HL-60 (cell line): ENCODE measurements around the gene SEC24D.

Source experiments
- DNase-seq, 2 experiments: peaks; one replicate each; pipeline ENCODE4 v3.0.0-alpha.2; 2010 to 2020; ENCODE audit warnings: low read depth in 1 of 2, low spot score in 1 of 2
- H3K27ac ChIP-seq: fragments of 250-450 bp; sonication (Bioruptor Pico); replicated peaks from 2 replicates; pipeline ENCODE4 v1.5.1; 2020; ENCODE audit warnings: mild to moderate bottlenecking, moderate library complexity
- H3K27me3 ChIP-seq: fragments of 250-450 bp; sonication (Bioruptor Pico); 2 replicates; pipeline ENCODE4 v1.5.1; 2021; ENCODE audit warnings: mild to moderate bottlenecking, moderate library complexity; ENCODE audit not compliant: insufficient read depth, poor library complexity, severe bottlenecking
- H3K4me3 ChIP-seq: replicated peaks from 2 replicates; pipeline ENCODE4 v1.5.1; 2011; ENCODE audit warnings: mild to moderate bottlenecking, control low read depth, low read length; ENCODE audit not compliant: insufficient read depth
- CTCF ChIP-seq: IDR thresholded peaks from one replicate; pipeline ENCODE4 v1.5.1; 2011; ENCODE audit warnings: low read length, control low read depth, inconsistent platforms; ENCODE audit not compliant: insufficient read depth
- GABPA ChIP-seq: IDR thresholded peaks from 2 replicates; pipeline ENCODE4 v1.6.1; 2012; ENCODE audit warnings: low read depth
- POLR2AphosphoS5 ChIP-seq: IDR thresholded peaks from 2 replicates; pipeline ENCODE4 v1.6.1; 2012; ENCODE audit warnings: low read depth
- REST ChIP-seq: IDR thresholded peaks from 2 replicates; pipeline ENCODE4 v1.6.1; 2012; ENCODE audit warnings: low read depth; ENCODE audit not compliant: insufficient replicate concordance
- SPI1 ChIP-seq: IDR thresholded peaks from 2 replicates; pipeline ENCODE4 v1.6.1; 2012; ENCODE audit warnings: low read depth, mild to moderate bottlenecking, borderline replicate concordance

The SEC24D gene

GRCh38 chr4:118817178-118817930 is 18.6 kb downstream of the SEC24D start:
- no peak for DNase-seq
- H3K27ac ChIP-seq = no peak overlapping the region
- no peaks in the 10 kb centered on the region for H3K27me3 ChIP-seq
- H3K4me3 ChIP-seq = no peak overlapping the region
- TF ChIP-seq REST (no peak), CTCF (no peak), SPI1 (no peak), POLR2AphosphoS5 (no peak), GABPA (no peak)

DNA sequence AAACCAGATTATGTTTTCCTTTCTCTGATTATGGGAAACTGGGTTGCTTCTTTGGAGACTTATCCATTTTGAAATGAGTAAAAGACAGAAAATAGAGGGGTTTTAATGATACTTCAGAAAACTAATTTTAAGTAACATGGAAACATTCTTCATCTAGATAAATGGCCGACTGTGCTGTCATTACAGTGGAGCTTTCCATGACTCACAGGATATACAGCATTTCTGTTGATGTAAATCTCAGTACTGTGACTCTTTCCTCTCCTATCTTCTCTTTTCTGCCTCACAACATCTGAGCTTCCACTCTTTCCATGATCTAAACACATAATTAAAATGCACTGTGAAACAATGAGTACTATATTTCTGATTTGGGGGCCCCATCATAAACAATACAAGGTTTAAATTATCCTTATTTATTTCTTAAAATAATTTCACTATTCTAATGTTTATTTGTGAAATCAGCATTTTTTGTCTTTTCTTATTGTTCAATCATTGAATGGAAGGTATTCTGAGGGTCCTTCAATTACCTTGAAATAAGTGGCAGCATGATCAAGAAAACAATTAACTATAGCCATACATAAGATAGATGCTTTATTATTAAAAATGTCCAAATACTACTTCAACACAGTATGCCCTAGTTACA is 19.3 kb downstream of the SEC24D start:
- TF ChIP-seq SPI1 (no peak), GABPA (no peak), POLR2AphosphoS5 (no peak), REST (no peak), CTCF (no peak)
- no peak for DNase-seq
- no peaks in the 10 kb centered on the region for H3K27me3 ChIP-seq
- H3K27ac ChIP-seq = no peak overlapping the region
- H3K4me3 ChIP-seq = no peak overlapping the region

- no peak for DNase-seq
- TF ChIP-seq CTCF (no peak), REST (no peak), POLR2AphosphoS5 (no peak), GABPA (no peak), SPI1 (no peak)
- H3K27ac ChIP-seq = no peak overlapping the region
- no peak overlapping the region for H3K4me3 ChIP-seq
- H3K27me3 ChIP-seq = no peaks in the 10 kb centered on the region
These were observed 21.0 kb downstream of the SEC24D start for GRCh38 chr4:118814891-118815290.
